Right lung (tissue), 5 donors: Measurements from ENCODE around the gene SLC35D1. TPM values are rescaled to one million over a fixed set of nuclear protein-coding genes. Genes with fewer than 3 reads are reported as not detected.
A peak's percentile ranks its signal among the peaks of the same experiment; 100 is the strongest.

Experiments used
- DNase-seq, 2 donors: peaks; one replicate each; pipeline ENCODE4 v3.0.0-alpha.2; 2013
- polyA plus RNA-seq, 5 donors: library from polyadenylated mRNA; unstranded; fragments of 120-200 nt; gene quantifications; one replicate each; pipeline versions ENCODE4 v1.2.1 to v1.2.3, GENCODE V29; 2013; ENCODE audit warnings: inconsistent platforms in 1 of 5, low replicate concordance in 1 of 5; ENCODE audit not compliant: insufficient read length in 5 of 5, insufficient read depth in 1 of 5

SLC35D1 gene
- polyA plus RNA-seq, 5 donors: 7.6 to 10.6 (median 9.0) TPM

GRCh38 chr1:67051196-67051595, 2.8 kb downstream of the SLC35D1 start:
- DNase-seq: no peak

- no peak for DNase-seq
Observed at GRCh38 chr1:67044631-67045270, 9.2 kb downstream of the SLC35D1 start.

- DNase-seq: no peak
Observed at GRCh38 chr1:67043366-67043765, 10.6 kb downstream of the SLC35D1 start.

GRCh38 chr1:67041841-67042503, 12.0 kb downstream of the SLC35D1 start:
- DNase-seq: no peak

GRCh38 chr1:67040405-67040804, 13.5 kb downstream of the SLC35D1 start:
- no peak for DNase-seq

GRCh38 chr1:67031859-67032247, 22.1 kb downstream of the SLC35D1 start:
- DNase-seq: no peak

GRCh38 chr1:67031121-67031858, 22.7 kb downstream of the SLC35D1 start:
- no peak for DNase-seq

GRCh38 chr1:67029472-67029871, 24.5 kb downstream of the SLC35D1 start:
- DNase-seq: no peak

GRCh38 chr1:67020765-67021164, 33.2 kb downstream of the SLC35D1 start:
- no peak for DNase-seq

GRCh38 chr1:67020304-67020703, 33.6 kb downstream of the SLC35D1 start:
- no peak for DNase-seq

- no peak for DNase-seq
Observed at GRCh38 chr1:67019600-67020136, 34.3 kb downstream of the SLC35D1 start.

GRCh38 chr1:67019121-67019520, 34.8 kb downstream of the SLC35D1 start:
- DNase-seq: no peak

- DNase-seq: no peak
Observed at GRCh38 chr1:67018574-67018973, 35.4 kb downstream of the SLC35D1 start.

- DNase-seq: no peak
Observed at GRCh38 chr1:67013573-67013972, 40.4 kb downstream of the SLC35D1 start.

- DNase-seq: no peak
Observed at GRCh38 chr1:67009792-67010191, 44.2 kb downstream of the SLC35D1 start.

- no peak for DNase-seq
Observed at GRCh38 chr1:67005068-67005467, 48.9 kb downstream of the SLC35D1 start.

GRCh38 chr1:67004176-67004575, 49.8 kb downstream of the SLC35D1 start:
- DNase-seq: no peak

GRCh38 chr1:67001682-67002425, 52.1 kb downstream of the SLC35D1 start:
- DNase-seq: no peak

GRCh38 chr1:66999640-67000400, 54.1 kb downstream of the SLC35D1 start:
- DNase-seq: no peak

- no peak for DNase-seq
Observed at GRCh38 chr1:66998972-66999371, 55.0 kb downstream of the SLC35D1 start.

- DNase-seq: peak; percentile 39 to 60
Observed at GRCh38 chr1:66996018-66996682, 57.8 kb downstream of the SLC35D1 start.
